Stomach (tissue), 4 donors: ENCODE data around the gene TRIM43B.

Experiments
- CTCF ChIP-seq, 7 experiments: fragments of 450-650 bp in 4 of 7; fragments of 200-600 bp in 3 of 7; sonication (generic) in 3 of 7; IDR thresholded peaks; one replicate each; pipeline ENCODE4 v1.5.1; 2016 to 2019; ENCODE audit warnings: antibody characterized with exemption in 7 of 7, control low read depth in 2 of 7, mild to moderate bottlenecking in 1 of 7
- EP300 ChIP-seq: sonication (generic); formaldehyde crosslinking; IDR thresholded peaks from one replicate; pipeline ENCODE4 v1.6.1; 2017; ENCODE audit warnings: antibody characterized with exemption
- POLR2A ChIP-seq, 4 donors: fragments of 450-650 bp; IDR thresholded peaks; one replicate each; pipeline ENCODE4 v1.6.1; 2016; ENCODE audit warnings: antibody characterized with exemption in 4 of 4, control low read depth in 2 of 4, mild to moderate bottlenecking in 1 of 4, moderate library complexity in 1 of 4
- POLR2AphosphoS5 ChIP-seq, 3 donors: sonication (generic); formaldehyde crosslinking; IDR thresholded peaks; one replicate each; pipeline ENCODE4 v1.6.1; 2016; ENCODE audit warnings: antibody characterized with exemption in 3 of 3

GRCh38 chr2:95530734-95531133, 46.2 kb upstream of the TRIM43B start:
- TF ChIP-seq CTCF (IDR thresholded peaks at IDR 0.05) (no peak), EP300 (no peak), POLR2A (IDR thresholded peaks at IDR 0.05) (no peak), POLR2AphosphoS5 (IDR thresholded peaks at IDR 0.05) (no peak)
